DOHH2 (cell line): ENCODE data around the gene VTN.

ENCODE experiments used
- H3F3A ChIP-seq: fragments of 200-600 bp; sonication (generic), shearing (Covaris generic); 2 replicates; pipeline ENCODE4 v1.6.0; 2016; ENCODE audit warnings: antibody characterized with exemption, mild to moderate bottlenecking; ENCODE audit not compliant: control insufficient read depth, insufficient read depth
- H3K27ac ChIP-seq: fragments of 200-600 bp; sonication (generic); 2 replicates; pipeline ENCODE4 v1.5.1; 2014; ENCODE audit warnings: low read depth, mild to moderate bottlenecking, low read length, moderate library complexity
- H3K27me3 ChIP-seq: fragments of 200-600 bp; sonication (generic); 2 replicates; pipeline ENCODE4 v1.6.1; 2014; ENCODE audit warnings: mild to moderate bottlenecking, low read length, mixed read lengths; ENCODE audit not compliant: control insufficient read depth
- H3K36me3 ChIP-seq: fragments of 200-600 bp; sonication (generic); 2 replicates; pipeline ENCODE4 v1.6.1; 2014; ENCODE audit warnings: mild to moderate bottlenecking, low read length, moderate library complexity, mixed read lengths; ENCODE audit not compliant: control insufficient read depth
- H3K4me1 ChIP-seq: fragments of 200-600 bp; sonication (generic); 2 replicates; pipeline ENCODE4 v1.6.1; 2014; ENCODE audit warnings: mild to moderate bottlenecking, low read length, mixed read lengths; ENCODE audit not compliant: control insufficient read depth
- H3K4me2 ChIP-seq: fragments of 200-600 bp; sonication (generic); 2 replicates; pipeline ENCODE4 v1.6.0; 2014; ENCODE audit warnings: mild to moderate bottlenecking, low read length, moderate library complexity
- H3K4me3 ChIP-seq: fragments of 200-600 bp; sonication (generic); 2 replicates; pipeline ENCODE4 v1.5.1; 2014; ENCODE audit warnings: mild to moderate bottlenecking, low read length, mixed read lengths
- H3K79me2 ChIP-seq: fragments of 200-600 bp; sonication (generic); 2 replicates; pipeline ENCODE4 v1.6.1; 2014; ENCODE audit warnings: mild to moderate bottlenecking, low read length, mixed read lengths; ENCODE audit not compliant: control insufficient read depth
- H3K9me2 ChIP-seq: fragments of 200-600 bp; sonication (generic); replicated peaks from 2 replicates; pipeline ENCODE4 v1.6.1; 2014; ENCODE audit warnings: mild to moderate bottlenecking, low read length, mixed read lengths; ENCODE audit not compliant: control insufficient read depth
- H3K9me3 ChIP-seq: fragments of 200-600 bp; sonication (generic); 2 replicates; pipeline ENCODE4 v1.6.1; 2014; ENCODE audit warnings: antibody characterized with exemption, low read length, mixed read lengths; ENCODE audit not compliant: control insufficient read depth, insufficient read depth
- H4K20me1 ChIP-seq: fragments of 200-600 bp; sonication (generic); 2 replicates; pipeline ENCODE4 v1.6.0; 2014; ENCODE audit warnings: low read depth, mild to moderate bottlenecking, antibody characterized with exemption, low read length, moderate library complexity; ENCODE audit not compliant: control insufficient read depth, insufficient read depth
- CTCF ChIP-seq: fragments of 200-600 bp; sonication (generic); IDR thresholded peaks from one replicate; pipeline ENCODE4 v1.5.1; 2014; ENCODE audit warnings: antibody characterized with exemption, mild to moderate bottlenecking, low read depth, low read length; ENCODE audit not compliant: poor library complexity, severe bottlenecking
- EZH2phosphoT487 ChIP-seq: fragments of 200-600 bp; sonication (generic); IDR thresholded peaks from 2 replicates; pipeline ENCODE4 v1.6.1; 2017; ENCODE audit warnings: borderline replicate concordance, mild to moderate bottlenecking, antibody characterized with exemption, low read length, moderate library complexity, mixed read lengths

The VTN gene

DNA sequence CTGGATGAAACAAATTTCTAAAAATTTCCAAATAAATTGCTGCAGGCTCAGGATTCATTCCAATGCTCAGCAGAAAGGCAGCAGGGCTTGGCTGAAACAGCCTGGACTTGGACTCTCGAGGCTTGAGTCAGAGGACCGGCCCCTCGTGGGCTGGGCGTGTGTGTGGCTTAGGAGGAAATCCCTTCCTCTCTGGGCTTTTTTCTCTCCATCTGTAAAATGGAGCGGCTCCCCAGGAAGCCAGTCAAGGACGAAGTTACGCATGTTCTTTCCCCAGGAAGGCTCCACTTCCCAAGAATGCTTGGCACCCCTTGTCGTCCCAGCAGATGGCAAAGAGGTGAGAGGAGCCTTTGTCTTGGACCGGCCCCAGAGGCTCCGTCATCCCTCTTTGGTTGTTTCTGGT lies 22.4 kb upstream of the VTN start:
- Histone ChIP-seq H3K36me3 (peaks cover 9% of the 10 kb centered on the region; the same call in 1 of the 2 replicates), H3F3A (no peaks in the 10 kb centered on the region), H3K79me2 (no peaks in the 10 kb centered on the region), H3K9me3 (no peaks in the 10 kb centered on the region), H3K27ac (no peak overlapping the region), H3K4me2 (no peak overlapping the region), H4K20me1 (no peaks in the 10 kb centered on the region), H3K4me3 (no peak overlapping the region), H3K27me3 (no peaks in the 10 kb centered on the region), H3K4me1 (no peaks in the 10 kb centered on the region), H3K9me2 (no peaks in the 10 kb centered on the region)
- TF ChIP-seq EZH2phosphoT487, result no peak
- TF ChIP-seq CTCF, result no peak

GRCh38 chr17:28391401-28391800 lies 21.3 kb upstream of the VTN start:
- no peak for TF ChIP-seq EZH2phosphoT487
- TF ChIP-seq CTCF, result no peak
- Histone ChIP-seq H3K27ac (no peak overlapping the region), H3K36me3 (peaks cover 9% of the 10 kb centered on the region; the same call in 1 of the 2 replicates), H3K27me3 (no peaks in the 10 kb centered on the region), H4K20me1 (no peaks in the 10 kb centered on the region), H3K9me2 (no peaks in the 10 kb centered on the region), H3K4me3 (no peak overlapping the region), H3F3A (no peaks in the 10 kb centered on the region), H3K4me2 (no peak overlapping the region), H3K79me2 (no peaks in the 10 kb centered on the region), H3K4me1 (no peaks in the 10 kb centered on the region), H3K9me3 (no peaks in the 10 kb centered on the region)

DNA sequence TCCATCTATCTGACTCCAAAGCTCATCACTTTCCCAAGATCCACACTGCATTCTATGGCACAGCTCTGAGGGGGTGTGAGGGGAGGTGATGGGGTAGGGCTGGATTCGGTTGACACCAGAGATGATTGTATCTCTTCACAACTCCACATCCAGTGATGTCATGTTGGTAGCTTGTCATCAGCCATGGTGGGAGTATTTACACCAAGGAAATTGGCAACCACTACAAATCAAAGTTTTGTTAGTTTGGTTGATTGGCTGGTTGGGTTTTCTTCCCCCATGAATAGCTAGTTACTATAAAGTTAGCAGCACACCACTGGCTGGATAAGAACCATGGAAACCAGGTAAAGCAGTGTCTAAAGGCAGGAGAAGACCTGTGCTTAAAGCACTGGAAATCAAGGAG lies 20.9 kb upstream of the VTN start:
- Histone ChIP-seq H4K20me1 (no peaks in the 10 kb centered on the region), H3K9me2 (no peaks in the 10 kb centered on the region), H3K79me2 (no peaks in the 10 kb centered on the region), H3K4me2 (no peak overlapping the region), H3K36me3 (peaks cover 8% of the 10 kb centered on the region; the same call in 1 of the 2 replicates), H3K9me3 (no peaks in the 10 kb centered on the region), H3F3A (no peaks in the 10 kb centered on the region), H3K27ac (no peak overlapping the region), H3K27me3 (no peaks in the 10 kb centered on the region), H3K4me1 (no peaks in the 10 kb centered on the region), H3K4me3 (no peak overlapping the region)
- TF ChIP-seq EZH2phosphoT487 (no peak), CTCF (no peak)
